GM12873 (cell line): Measurements from ENCODE around the gene ITGA6.
A peak's percentile ranks its signal among the peaks of the same experiment; 100 is the strongest.

Experiments
- TF ChIP-seq, protein P1 (sequence below): IDR thresholded peaks from 2 replicates; pipeline ENCODE4 v1.5.1; 2012; ENCODE audit warnings: low read depth, mild to moderate bottlenecking, moderate library complexity, low read length, control low read depth; ENCODE audit not compliant: insufficient read depth; ENCODE audit errors: missing control alignments

ITGA6 gene

GRCh38 chr2:172481507-172482262 lies 54.3 kb downstream of the ITGA6 start:
- TF ChIP-seq, protein P1, sequence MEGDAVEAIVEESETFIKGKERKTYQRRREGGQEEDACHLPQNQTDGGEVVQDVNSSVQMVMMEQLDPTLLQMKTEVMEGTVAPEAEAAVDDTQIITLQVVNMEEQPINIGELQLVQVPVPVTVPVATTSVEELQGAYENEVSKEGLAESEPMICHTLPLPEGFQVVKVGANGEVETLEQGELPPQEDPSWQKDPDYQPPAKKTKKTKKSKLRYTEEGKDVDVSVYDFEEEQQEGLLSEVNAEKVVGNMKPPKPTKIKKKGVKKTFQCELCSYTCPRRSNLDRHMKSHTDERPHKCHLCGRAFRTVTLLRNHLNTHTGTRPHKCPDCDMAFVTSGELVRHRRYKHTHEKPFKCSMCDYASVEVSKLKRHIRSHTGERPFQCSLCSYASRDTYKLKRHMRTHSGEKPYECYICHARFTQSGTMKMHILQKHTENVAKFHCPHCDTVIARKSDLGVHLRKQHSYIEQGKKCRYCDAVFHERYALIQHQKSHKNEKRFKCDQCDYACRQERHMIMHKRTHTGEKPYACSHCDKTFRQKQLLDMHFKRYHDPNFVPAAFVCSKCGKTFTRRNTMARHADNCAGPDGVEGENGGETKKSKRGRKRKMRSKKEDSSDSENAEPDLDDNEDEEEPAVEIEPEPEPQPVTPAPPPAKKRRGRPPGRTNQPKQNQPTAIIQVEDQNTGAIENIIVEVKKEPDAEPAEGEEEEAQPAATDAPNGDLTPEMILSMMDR: no peak

DNA sequence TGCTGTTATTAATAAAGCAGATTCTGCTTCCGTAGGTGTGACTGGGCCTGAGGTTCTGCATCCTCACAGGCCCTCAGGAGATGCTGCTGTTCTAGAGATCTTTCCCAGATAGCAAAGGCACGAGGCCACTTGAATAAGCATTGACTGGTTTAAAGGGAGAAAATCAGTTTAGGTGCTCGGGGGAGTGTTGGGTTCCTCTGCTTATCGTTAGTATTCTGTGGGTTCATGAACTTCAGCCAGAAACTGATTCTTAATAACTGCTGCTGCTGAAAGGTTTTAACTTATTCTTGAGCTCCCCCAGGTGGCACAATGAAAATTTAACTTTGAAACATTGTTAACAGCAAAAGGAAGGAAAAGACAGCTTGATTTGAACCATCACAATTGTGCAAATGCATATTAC lies 56.9 kb downstream of the ITGA6 start:
- TF ChIP-seq, protein P1: peak; percentile 27

GRCh38 chr2:172484706-172485105 lies 57.3 kb downstream of the ITGA6 start:
- TF ChIP-seq, protein P1: no peak

GRCh38 chr2:172488556-172488955 lies 61.2 kb downstream of the ITGA6 start:
- TF ChIP-seq, protein P1: no peak

DNA sequence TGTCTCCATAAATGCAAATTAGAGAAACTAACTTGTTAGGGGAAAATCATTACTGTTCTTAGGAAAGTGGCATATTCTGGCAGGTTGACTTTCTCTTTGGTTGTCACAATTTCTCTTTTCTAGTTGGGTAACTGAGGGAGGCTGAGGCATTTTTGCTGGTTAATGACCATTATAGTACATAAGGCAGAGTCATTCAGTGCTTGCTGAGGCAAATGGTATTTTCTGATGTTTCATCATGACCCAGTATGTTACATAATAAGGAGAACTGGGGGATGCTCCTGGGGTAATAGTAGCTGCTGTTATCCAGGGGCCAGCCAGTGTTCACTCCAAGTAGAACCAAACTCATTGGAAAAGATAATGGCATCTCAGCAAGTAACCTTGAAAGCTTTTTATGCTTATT lies 62.3 kb downstream of the ITGA6 start:
- TF ChIP-seq, protein P1: no peak

DNA sequence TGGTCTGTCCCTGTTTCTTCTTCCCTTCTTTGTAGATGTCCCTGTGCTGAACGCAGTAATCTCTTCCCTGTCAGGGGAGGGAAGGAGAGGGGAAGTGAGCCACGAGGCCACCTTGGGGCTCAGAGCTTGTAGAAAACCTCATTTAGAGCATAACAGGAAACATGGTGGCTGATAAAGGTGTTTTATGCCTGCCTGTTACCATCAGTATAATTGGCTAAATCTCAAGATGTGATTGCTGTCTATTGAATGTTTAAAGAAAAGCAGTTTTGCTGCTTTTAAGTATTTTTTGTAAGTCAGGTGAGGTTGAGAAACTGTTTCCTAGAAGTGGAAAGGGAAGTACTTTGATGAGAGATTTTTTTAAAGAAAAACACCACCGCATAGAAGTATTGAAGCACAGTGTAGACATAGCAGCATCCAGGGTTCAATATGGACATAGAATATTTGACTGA lies 68.8 kb downstream of the ITGA6 start:
- TF ChIP-seq, protein P1: no peak

- TF ChIP-seq, protein P1: no peak
These were observed 79.8 kb downstream of the ITGA6 start for GRCh38 chr2:172507199-172507598.

DNA sequence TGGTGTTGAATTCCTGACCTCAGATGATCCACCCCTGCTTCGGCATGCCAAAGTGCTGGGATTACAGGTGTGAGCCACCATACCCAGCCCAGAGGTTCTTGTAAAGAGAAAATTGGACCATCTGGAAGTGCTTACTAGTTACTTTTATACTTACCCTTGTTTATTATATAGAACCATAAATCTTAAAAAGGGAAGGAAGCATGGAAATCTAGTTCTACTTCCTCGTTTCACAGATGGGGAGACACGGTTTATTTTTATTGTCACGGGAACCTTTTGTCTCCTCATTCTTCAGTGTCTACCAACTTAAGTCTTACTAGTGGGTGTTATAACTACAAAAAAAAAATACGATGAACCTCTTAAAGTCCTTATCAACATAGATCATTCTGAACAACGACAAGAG lies 82.7 kb downstream of the ITGA6 start:
- TF ChIP-seq, protein P1: no peak
